GM19193 (cell line): ENCODE measurements around the gene EPB41L4B.

ENCODE experiments used
- POLR2A ChIP-seq: IDR thresholded peaks from 4 replicates; pipeline ENCODE4 v1.6.1; 2011; ENCODE audit not compliant: insufficient read depth, insufficient read length; ENCODE audit errors: extremely low read depth

The EPB41L4B gene

GRCh38 chr9:109193974-109194556 lies 126.8 kb downstream of the EPB41L4B start:
- no peak for TF ChIP-seq POLR2A

GRCh38 chr9:109192732-109193361 lies 128.0 kb downstream of the EPB41L4B start:
- no peak for TF ChIP-seq POLR2A

DNA sequence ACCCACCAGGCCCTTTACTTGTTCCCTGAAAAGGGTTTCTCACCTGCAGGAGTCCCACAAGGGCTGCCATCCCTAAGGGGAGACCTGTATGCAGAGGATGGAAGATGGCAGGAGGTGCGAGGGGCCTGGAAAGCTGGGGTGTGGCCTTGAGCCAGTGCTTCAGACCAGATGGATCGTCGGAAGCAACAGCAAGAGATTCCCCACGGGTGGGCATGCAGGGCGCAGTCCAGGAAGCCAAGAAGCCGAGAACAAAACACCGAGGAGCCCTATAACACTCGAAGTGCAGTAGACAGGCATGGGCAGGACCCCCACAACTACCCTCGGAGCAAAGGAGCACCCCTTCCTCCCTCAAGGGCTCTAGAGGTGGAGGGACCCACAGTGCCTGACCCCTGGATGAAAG lies 129.1 kb downstream of the EPB41L4B start:
- TF ChIP-seq POLR2A = no peak

DNA sequence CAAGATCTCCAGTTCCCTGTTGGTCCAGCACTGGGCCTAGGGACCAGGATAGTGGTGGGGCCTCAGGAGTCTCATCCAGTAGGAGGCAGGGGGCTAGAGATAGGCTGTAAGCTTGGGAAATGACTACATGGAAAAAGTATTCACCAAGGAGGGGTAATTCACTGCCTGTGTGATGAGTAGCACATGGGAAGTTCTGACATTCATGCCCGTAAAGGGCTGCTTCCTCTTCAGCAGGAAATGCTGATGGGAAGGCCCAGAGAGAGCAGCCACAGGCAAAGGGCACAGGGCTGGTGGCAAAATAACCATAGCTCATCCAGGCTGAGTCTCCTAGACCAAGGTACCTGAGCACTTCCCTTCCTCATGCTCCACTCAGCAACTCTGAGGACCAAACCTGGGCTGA lies 130.7 kb downstream of the EPB41L4B start:
- no peak for TF ChIP-seq POLR2A

- no peak for TF ChIP-seq POLR2A
These were observed 133.9 kb downstream of the EPB41L4B start for GRCh38 chr9:109186857-109187520.

DNA sequence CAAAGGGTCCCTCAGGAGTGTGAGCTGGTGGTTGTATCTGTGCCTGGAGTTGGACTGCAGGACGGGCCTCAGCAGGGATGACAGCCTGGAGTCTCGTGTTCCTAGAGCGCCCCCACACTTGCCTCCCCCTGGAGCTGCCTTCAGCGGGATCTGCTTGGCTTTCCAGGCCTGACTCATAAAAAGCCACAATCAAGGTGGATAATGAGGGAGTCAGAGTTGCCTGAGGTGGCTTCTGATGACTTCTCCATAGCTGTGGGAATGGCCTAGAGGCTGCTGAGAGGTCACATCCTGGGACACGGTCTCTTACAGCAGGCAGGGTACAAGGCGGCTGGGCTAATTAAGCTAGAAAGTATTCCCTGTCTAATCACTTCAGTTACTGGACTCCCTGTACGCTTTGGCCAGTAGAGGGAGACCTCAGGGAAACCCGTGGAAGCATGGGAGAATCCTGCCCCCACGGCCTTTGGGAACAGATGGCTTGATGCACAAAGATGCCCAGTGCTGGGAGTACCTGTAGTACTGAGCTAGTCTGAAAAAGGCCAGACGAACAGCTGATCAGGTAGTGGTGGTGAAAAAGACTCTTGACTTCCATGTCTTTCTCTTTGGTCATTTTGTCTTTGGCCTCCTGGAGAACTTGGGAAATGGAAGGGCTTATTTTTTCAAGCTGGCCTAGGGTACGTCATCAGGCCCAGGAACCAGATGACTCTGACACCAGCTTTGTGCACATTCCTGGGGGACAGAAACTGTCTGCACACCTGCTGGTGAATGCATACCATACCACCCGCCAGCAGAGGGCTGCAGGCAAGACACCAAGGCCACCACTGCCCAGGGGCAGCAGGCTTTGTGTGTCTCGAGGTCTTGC lies 137.7 kb downstream of the EPB41L4B start:
- no peak for TF ChIP-seq POLR2A

DNA sequence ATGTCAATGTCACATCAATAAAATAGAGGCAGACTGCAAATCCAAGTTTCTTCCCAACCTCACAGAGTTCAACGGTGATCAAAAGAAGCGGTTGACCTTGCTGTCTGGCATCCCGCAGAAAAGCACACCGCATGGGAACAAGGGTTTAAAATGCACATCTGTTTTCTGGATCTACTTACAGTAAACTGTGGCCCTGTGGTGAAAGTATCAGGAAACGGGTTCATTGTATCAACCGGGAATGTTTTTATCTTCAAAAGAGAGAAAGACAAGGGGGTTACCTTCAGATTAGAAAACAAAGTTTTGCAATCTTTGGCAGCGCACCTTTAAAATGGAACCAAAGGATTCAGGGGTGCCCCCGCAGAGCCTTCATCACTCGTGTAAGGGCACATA lies 138.3 kb downstream of the EPB41L4B start:
- TF ChIP-seq POLR2A = no peak

DNA sequence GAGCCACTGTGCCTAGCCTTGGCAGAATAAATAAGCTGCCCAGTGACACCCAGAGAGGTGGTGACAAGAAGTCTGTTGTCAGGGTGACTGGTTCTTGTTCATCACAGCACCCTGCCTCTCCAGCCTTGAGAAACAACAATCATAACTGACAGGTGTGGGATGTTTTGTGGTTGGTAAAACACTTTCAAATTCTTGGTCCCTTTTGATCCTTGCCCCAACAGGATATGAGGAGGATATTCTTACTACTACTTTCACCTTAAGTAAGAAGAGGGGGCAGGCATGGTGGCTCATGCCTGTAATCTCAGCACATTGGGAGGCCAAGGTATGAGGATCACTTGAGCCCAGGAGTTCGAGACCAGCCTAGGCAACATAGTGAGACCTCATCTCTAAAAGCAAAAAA lies 139.6 kb downstream of the EPB41L4B start:
- no peak for TF ChIP-seq POLR2A

GRCh38 chr9:109179801-109180523 lies 140.9 kb downstream of the EPB41L4B start:
- TF ChIP-seq POLR2A = no peak

DNA sequence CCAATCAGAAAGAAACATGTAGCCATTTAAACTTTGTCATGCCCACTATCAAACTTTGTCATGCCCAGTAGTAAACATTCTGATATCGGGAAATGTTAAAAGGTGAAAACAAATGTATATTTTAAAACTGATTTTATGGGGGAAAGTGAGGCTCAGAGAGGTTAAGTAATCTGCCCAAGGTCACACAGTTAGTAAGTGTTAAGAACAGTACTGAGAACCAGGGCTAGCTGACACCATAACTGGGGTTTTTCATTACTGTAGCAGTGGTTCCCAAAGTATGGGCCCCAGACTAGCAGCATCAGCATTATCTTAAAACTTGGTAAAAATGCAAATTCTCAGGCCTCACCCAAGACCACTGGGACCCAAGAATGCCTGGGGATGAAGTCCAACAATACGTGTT lies 143.9 kb downstream of the EPB41L4B start:
- TF ChIP-seq POLR2A = no peak

GRCh38 chr9:109176386-109176785 lies 144.5 kb downstream of the EPB41L4B start:
- TF ChIP-seq POLR2A = no peak

GRCh38 chr9:109172935-109173334 lies 147.9 kb downstream of the EPB41L4B start:
- TF ChIP-seq POLR2A = no peak

DNA sequence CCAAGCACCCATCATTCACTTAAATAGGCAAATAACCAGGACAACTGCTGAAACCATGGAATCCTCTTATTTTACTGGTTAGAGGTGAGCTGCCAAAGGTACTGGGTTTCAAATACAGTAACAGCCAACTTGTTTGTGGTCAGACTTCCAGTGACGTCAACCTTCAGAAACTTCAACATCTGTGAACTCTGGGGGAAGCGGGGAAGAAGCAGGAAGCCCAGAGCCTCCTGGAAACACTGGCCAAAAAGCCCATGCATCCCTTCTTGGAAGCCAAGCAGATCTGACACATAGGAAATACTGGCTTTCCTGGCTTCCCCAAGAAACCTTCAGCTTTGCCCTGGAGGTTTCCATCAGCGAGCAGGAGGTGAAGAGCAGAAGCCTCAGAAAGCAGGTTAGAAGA lies 148.9 kb downstream of the EPB41L4B start:
- no peak for TF ChIP-seq POLR2A

DNA sequence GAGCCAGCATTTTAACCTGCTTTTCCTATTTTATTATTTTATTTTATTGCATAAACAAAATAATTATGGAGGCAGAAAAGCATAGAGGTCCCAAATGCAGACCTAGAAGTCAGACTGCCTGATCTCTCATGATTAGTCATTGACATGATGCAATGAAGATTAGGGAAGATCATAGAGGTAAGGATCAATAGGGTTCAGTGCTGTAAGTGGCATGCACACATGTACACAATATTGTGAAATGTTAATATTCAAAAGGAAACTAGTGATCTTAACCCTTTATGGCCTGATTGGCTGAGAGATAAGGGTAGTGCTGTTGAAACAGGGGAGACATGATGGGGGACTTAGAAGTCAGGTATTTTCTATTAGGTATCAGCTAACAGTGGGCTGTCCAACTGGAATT lies 152.7 kb downstream of the EPB41L4B start:
- TF ChIP-seq POLR2A = no peak

DNA sequence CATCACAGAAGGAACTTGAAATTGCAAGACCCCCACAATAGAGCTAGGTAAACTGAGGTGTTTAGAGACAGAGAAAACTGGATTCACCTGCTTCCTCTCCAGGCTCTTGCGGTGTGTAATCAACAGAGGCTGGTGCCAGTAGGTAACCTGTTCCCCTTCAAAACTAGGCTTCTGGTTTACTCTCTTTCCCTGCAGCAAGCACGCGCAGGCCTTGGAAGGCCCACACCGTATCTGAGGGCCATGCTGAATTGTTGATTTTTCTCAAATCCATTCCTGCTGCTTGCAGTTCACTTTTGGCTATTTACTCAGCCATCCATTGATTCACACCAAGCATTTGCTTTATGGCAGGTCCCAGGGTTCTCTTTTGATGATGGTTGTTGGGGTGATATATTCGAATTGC lies 153.1 kb downstream of the EPB41L4B start:
- TF ChIP-seq POLR2A = no peak

GRCh38 chr9:109166771-109167601 lies 153.9 kb downstream of the EPB41L4B start, which contains the start of gene FRRS1L:
Gene FRRS1L, minus strand, starts transcription at chr9:109167249. Its CDS starts 111 bp downstream, at chr9:109167138.
- no peak for TF ChIP-seq POLR2A
